ENCODE results near the gene KCNJ1. TPM values are rescaled to one million over a fixed set of nuclear protein-coding genes. Genes with fewer than 3 reads are reported as not detected.

Gene KCNJ1
- total RNA-seq, 3 donors from 2014 or later (not counting 1 experiment from before 2014, with no cell fraction given): not detected

DNA sequence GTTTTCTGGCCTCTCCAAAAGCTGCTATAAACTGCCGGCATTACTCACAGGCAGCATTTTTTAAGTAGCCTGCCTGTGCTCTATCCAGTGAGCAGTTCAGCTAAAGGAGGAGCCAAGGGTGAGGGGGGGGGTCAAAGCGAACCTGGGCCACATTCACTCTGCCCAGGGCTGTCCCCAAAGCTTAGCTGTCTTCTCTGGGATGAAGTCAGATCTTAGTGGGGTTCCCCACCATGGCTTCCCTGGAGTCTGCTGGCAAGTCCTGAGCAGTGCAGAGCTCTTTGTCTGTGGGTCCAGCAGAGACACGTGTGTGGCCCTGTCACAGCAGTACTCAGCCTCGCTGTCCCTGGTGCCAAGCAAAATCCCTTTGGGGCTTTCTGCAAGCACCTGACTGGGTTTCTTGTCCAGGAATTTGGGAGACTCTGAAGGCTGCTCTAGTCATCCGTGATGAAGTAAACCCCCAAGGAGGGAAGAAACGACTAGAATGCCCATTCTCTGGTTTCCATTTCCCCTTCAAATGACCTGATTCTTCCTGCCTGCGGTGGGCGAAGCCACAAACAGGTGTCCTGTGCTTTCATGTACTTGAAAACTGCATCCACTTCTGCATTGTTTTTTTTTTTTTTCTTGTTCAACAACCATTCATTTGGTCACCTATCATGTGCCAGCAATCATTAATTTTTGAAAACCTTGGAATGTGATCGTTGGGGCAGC, 26.6 kb upstream of the KCNJ1 start:
- no peak for ATAC-seq
- DNase-seq: no peak
- intact Hi-C loops (cut with micrococcal nuclease): no loop called here
- Mint-ChIP-seq H3K27me3 (ENCODE audit: low read depth in 2 of 2) (peaks cover 60 to 65% of the 10 kb centered on the region in 2 donors), H3K4me3 (no peak overlapping the region), H3K9me3 (no peaks in the 10 kb centered on the region), H3K4me1 (peaks cover 6 to 17% of the 10 kb centered on the region in 2 donors), H3K27ac (no peak overlapping the region), H3K36me3 (no peaks in the 10 kb centered on the region)
- peaks cover 29% of the 10 kb centered on the region for H3K4me1 ChIP-seq (ENCODE audit: control insufficient read depth, insufficient read depth, low read length)
- peaks cover 33% of the 10 kb centered on the region for H3K27me3 ChIP-seq (ENCODE audit: control insufficient read depth, insufficient read depth, low read length)
- no peak overlapping the region for H3K4me3 ChIP-seq (ENCODE audit: low read length)
- no peaks in the 10 kb centered on the region for H3K36me3 ChIP-seq (ENCODE audit: control insufficient read depth, insufficient read depth, low read length)
- 37% methylated on average over 9 of the region's 9 CpGs for WGBS (ENCODE audit: insufficient coverage)
- TF ChIP-seq, protein P1, sequence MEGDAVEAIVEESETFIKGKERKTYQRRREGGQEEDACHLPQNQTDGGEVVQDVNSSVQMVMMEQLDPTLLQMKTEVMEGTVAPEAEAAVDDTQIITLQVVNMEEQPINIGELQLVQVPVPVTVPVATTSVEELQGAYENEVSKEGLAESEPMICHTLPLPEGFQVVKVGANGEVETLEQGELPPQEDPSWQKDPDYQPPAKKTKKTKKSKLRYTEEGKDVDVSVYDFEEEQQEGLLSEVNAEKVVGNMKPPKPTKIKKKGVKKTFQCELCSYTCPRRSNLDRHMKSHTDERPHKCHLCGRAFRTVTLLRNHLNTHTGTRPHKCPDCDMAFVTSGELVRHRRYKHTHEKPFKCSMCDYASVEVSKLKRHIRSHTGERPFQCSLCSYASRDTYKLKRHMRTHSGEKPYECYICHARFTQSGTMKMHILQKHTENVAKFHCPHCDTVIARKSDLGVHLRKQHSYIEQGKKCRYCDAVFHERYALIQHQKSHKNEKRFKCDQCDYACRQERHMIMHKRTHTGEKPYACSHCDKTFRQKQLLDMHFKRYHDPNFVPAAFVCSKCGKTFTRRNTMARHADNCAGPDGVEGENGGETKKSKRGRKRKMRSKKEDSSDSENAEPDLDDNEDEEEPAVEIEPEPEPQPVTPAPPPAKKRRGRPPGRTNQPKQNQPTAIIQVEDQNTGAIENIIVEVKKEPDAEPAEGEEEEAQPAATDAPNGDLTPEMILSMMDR (IDR thresholded peaks at IDR 0.05): no peak
- H3K9me3 ChIP-seq (ENCODE audit: control insufficient read depth, insufficient read depth, low read length): no peaks in the 10 kb centered on the region
- no peak overlapping the region for H3K27ac ChIP-seq (ENCODE audit: low read length)

DNA sequence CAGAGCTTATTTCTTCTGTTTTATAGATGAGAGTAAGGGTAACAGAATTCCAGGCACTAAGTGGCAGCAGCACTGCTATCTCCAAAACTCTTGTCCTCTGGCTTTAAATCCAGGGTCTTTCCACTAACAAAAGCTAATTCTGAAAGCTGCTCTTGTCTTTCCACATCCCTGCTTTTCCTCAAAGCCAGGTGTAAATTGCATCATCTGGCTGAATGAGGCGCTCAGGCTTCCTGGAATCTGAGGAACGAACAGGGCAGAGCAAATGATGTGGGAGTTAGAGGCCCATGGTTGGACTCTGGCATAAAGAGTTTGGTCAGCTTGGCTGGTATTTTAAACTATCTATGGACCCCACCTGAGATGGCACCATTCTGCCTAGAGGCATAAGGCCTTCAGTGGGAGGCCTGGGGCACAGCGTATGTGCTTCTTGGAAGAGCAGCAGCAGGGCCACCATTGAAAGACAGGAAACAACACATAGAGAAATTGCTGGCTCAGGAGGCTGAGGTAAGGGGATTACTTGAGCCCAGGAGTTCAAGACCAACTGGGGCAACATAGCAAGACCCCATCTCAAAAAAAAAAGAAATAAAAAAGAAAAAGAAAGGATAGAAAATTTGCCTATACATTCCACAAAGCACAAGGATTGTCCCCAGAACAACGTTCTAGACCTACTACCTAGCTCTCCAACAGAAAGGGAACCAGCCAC, 25.9 kb upstream of the KCNJ1 start:
- Histone ChIP-seq H3K27me3 (ENCODE audit: control insufficient read depth, insufficient read depth, low read length) (peaks cover 40% of the 10 kb centered on the region), H3K9me3 (ENCODE audit: control insufficient read depth, insufficient read depth, low read length) (no peaks in the 10 kb centered on the region), H3K4me3 (ENCODE audit: low read length) (no peak overlapping the region), H3K4me1 (ENCODE audit: control insufficient read depth, insufficient read depth, low read length) (peaks cover 29% of the 10 kb centered on the region), H3K27ac (ENCODE audit: low read length) (no peak overlapping the region), H3K36me3 (ENCODE audit: control insufficient read depth, insufficient read depth, low read length) (no peaks in the 10 kb centered on the region)
- Mint-ChIP-seq H3K9me3 (no peaks in the 10 kb centered on the region), H3K4me1 (peaks cover 6 to 17% of the 10 kb centered on the region in 2 donors), H3K27ac (no peak overlapping the region), H3K27me3 (ENCODE audit: low read depth in 2 of 2) (peaks cover 59 to 65% of the 10 kb centered on the region in 2 donors), H3K4me3 (no peak overlapping the region), H3K36me3 (no peaks in the 10 kb centered on the region)
- ATAC-seq: no peak
- TF ChIP-seq, protein P1 (IDR thresholded peaks at IDR 0.05): no peak
- no peak for DNase-seq
- 87% methylated on average over 4 of the region's 4 CpGs for WGBS (ENCODE audit: insufficient coverage)
- intact Hi-C loops (cut with micrococcal nuclease): no loop called here

DNA sequence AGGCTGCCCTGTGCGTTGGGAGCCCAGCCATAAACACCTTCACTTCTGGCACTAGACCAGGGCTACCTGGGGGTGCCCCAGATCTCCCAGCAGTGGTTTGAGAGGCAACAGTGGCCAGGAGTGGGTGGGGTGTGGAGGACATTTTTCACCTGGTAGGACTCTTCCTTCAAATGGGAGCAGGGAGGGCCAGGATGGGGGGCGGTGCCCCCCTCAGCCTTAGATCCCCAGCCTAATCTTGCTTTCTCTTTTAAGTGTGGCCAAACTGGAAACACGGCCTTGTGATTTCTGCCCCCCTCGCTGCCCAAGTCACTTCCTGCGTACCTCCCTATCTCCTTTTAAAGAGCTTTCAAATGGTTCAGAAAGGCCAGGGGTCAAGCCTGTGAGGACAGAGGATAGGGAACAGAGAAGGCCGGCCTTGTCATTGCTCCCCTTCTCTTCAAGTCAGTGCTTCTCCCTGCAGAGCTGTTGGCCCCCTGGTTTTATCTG, 24.9 kb upstream of the KCNJ1 start:
- ATAC-seq (no peak), DNase-seq (no peak)
- no peaks in the 10 kb centered on the region for H3K36me3 ChIP-seq (ENCODE audit: control insufficient read depth, insufficient read depth, low read length)
- peaks cover 30% of the 10 kb centered on the region for H3K4me1 ChIP-seq (ENCODE audit: control insufficient read depth, insufficient read depth, low read length)
- Mint-ChIP-seq H3K9me3 (no peaks in the 10 kb centered on the region), H3K27ac (no peak overlapping the region), H3K4me1 (peaks cover 8 to 19% of the 10 kb centered on the region in 2 donors), H3K36me3 (no peaks in the 10 kb centered on the region), H3K27me3 (ENCODE audit: low read depth in 2 of 2) (peaks cover 52 to 59% of the 10 kb centered on the region in 2 donors), H3K4me3 (peak overlapping the region; percentile 40)
- no peaks in the 10 kb centered on the region for H3K9me3 ChIP-seq (ENCODE audit: control insufficient read depth, insufficient read depth, low read length)
- H3K4me3 ChIP-seq (ENCODE audit: low read length): no peak overlapping the region
- intact Hi-C loops (cut with micrococcal nuclease): no loop called here
- H3K27me3 ChIP-seq (ENCODE audit: control insufficient read depth, insufficient read depth, low read length): peaks cover 41% of the 10 kb centered on the region
- TF ChIP-seq, protein P1 (IDR thresholded peaks at IDR 0.05): no peak
- 37% methylated on average over 6 of the region's 6 CpGs for WGBS (ENCODE audit: insufficient coverage)
- H3K27ac ChIP-seq (ENCODE audit: low read length): no peak overlapping the region

Data from natural killer cell (primary cell).